AG09319 (cell line): ENCODE data around the gene AGK.

Source experiments
- DNase-seq: peaks from one replicate; pipeline ENCODE4 v3.0.0-alpha.2; 2010; ENCODE audit warnings: low read depth; ENCODE audit errors: extremely low read depth
- CTCF ChIP-seq: IDR thresholded peaks from 2 replicates; pipeline ENCODE4 v1.5.1; 2011; ENCODE audit warnings: low read depth, mild to moderate bottlenecking, inconsistent platforms, low read length, moderate library complexity

Gene AGK

GRCh38 chr7:141551094-141551781, at the start of gene AGK:
AGK (plus strand) TSS chr7:141551410; CDS start chr7:141555467, 4,057 bp downstream.
- TF ChIP-seq CTCF = no peak
- peak; percentile 32 for DNase-seq

- no peak for TF ChIP-seq CTCF
- DNase-seq = no peak
These were observed 49.8 kb upstream of the AGK start for GRCh38 chr7:141501451-141501850.

- no peak for DNase-seq
- TF ChIP-seq CTCF = no peak
These were observed 39.9 kb upstream of the AGK start for GRCh38 chr7:141511316-141511675.

GRCh38 chr7:141511676-141512396, 39.4 kb upstream of the AGK start:
- TF ChIP-seq CTCF = no peak
- DNase-seq = no peak

- TF ChIP-seq CTCF = no peak
- no peak for DNase-seq
These were observed 38.6 kb upstream of the AGK start for GRCh38 chr7:141512597-141512996.

GRCh38 chr7:141513720-141514119, 37.5 kb upstream of the AGK start:
- TF ChIP-seq CTCF = no peak
- no peak for DNase-seq

- TF ChIP-seq CTCF = no peak
- no peak for DNase-seq
These were observed 35.3 kb upstream of the AGK start for GRCh38 chr7:141515941-141516340.
